Measurements from ENCODE around the gene AGBL4.

AGBL4 gene

GRCh38 chr1:49204720-49205119 is 819.0 kb downstream of the AGBL4 start:
- TF ChIP-seq, protein P1, sequence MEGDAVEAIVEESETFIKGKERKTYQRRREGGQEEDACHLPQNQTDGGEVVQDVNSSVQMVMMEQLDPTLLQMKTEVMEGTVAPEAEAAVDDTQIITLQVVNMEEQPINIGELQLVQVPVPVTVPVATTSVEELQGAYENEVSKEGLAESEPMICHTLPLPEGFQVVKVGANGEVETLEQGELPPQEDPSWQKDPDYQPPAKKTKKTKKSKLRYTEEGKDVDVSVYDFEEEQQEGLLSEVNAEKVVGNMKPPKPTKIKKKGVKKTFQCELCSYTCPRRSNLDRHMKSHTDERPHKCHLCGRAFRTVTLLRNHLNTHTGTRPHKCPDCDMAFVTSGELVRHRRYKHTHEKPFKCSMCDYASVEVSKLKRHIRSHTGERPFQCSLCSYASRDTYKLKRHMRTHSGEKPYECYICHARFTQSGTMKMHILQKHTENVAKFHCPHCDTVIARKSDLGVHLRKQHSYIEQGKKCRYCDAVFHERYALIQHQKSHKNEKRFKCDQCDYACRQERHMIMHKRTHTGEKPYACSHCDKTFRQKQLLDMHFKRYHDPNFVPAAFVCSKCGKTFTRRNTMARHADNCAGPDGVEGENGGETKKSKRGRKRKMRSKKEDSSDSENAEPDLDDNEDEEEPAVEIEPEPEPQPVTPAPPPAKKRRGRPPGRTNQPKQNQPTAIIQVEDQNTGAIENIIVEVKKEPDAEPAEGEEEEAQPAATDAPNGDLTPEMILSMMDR (IDR thresholded peaks at IDR 0.05; ENCODE audit: low read length, missing control alignments) = no peak
- DNase-seq (ENCODE audit: low read depth) = no peak
- no peak overlapping the region for H3K4me3 ChIP-seq (replicated peaks; ENCODE audit: low read depth, low read length)

GRCh38 chr1:49200738-49201137 is 823.0 kb downstream of the AGBL4 start:
- H3K4me3 ChIP-seq (replicated peaks; ENCODE audit: low read depth, low read length) = no peak overlapping the region
- TF ChIP-seq, protein P1 (IDR thresholded peaks at IDR 0.05; ENCODE audit: low read length, missing control alignments) = no peak

GRCh38 chr1:49199564-49199963 is 824.2 kb downstream of the AGBL4 start:
- no peak for DNase-seq (ENCODE audit: low read depth)
- TF ChIP-seq, protein P1 (IDR thresholded peaks at IDR 0.05; ENCODE audit: low read length, missing control alignments) = no peak
- H3K4me3 ChIP-seq (replicated peaks; ENCODE audit: low read depth, low read length) = no peak overlapping the region

More at GRCh38 chr1:49200738-49201137, 823.0 kb downstream of the AGBL4 start:
- no peak for DNase-seq (ENCODE audit: low read depth)

DNA sequence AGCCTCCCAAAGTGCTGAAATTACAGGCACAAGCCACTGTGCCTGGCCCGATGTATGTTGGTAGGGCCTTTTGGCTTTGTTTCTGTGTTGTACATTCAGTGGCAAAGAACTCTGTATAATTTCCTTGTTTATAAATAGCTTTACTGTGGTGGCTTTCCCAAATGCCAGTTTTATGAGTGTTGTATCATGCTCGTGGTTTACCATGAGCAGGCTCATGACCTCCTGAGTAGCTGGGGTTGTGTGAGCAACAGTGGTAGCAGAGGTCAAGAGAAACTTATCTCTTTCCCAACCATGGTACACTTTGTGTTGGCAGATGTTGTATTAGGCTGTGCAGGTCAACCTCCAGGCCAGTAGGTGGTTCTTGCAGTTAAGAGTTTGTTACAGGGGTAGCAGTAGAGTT is 826.7 kb downstream of the AGBL4 start:
- TF ChIP-seq, protein P1 (IDR thresholded peaks at IDR 0.05; ENCODE audit: low read length, missing control alignments) = no peak
- no peak for DNase-seq (ENCODE audit: low read depth)
- no peak overlapping the region for H3K4me3 ChIP-seq (replicated peaks; ENCODE audit: low read depth, low read length)

DNA sequence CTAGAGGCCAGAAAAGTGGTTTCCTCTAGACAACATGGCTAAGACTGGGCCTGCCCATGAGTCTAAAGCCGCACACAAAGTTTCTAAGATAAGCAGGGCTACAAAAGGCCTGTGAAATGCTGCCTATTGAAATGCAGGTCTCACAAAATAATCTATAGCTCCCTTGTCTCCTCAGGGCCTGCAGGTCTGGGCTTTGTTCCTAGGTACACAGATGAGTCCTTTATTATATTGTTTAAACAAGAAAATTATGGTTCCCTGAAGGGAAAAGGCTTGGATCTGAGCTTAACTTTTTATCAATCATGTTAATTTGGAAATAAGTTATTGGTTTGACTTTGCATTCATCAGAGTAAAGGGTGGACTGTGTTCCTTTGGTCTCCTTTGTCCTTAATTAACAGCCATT is 833.6 kb downstream of the AGBL4 start:
- no peak for DNase-seq (ENCODE audit: low read depth)
- no peak overlapping the region for H3K4me3 ChIP-seq (replicated peaks; ENCODE audit: low read depth, low read length)
- TF ChIP-seq, protein P1 (IDR thresholded peaks at IDR 0.05; ENCODE audit: low read length, missing control alignments) = no peak

- H3K4me3 ChIP-seq (replicated peaks; ENCODE audit: low read depth, low read length) = no peak overlapping the region
- TF ChIP-seq, protein P1 (IDR thresholded peaks at IDR 0.05; ENCODE audit: low read length, missing control alignments) = no peak
- DNase-seq (ENCODE audit: low read depth) = no peak
These were observed 836.7 kb downstream of the AGBL4 start for GRCh38 chr1:49187056-49187455.

DNA sequence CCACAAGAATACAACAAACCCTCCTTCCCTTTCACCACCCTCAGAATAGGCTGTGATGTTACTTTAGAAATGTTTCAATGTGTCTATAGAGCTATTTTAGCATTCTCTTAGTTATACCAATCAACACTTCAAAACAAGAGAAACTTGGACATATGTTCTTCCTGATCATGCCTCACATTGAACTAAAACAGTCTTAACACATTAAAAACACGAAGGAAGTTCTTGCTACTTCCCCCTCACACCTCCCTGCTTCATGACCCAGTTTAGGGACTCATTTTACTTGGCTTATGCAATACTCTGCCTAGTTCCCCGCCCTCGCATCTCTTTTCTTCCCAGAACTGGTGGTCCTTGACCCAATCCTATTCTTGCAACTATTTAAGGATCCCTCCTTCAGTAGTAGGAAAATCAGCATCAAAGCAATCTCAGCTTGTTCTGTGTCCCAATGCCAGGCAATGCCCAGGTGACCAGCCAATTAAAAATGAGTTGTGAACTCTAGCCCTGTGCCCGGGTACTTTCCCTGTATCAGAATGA is 838.2 kb downstream of the AGBL4 start:
- H3K4me3 ChIP-seq (replicated peaks; ENCODE audit: low read depth, low read length) = no peak overlapping the region
- TF ChIP-seq, protein P1 (IDR thresholded peaks at IDR 0.05; ENCODE audit: low read length, missing control alignments) = no peak
- no peak for DNase-seq (ENCODE audit: low read depth)
